HEK293T (cell line): ENCODE measurements around the gene GARRE1.

ENCODE experiments used
- BHLHE40 ChIP-seq: fragments of 450-650 bp; IDR thresholded peaks from 2 replicates; pipeline ENCODE4 v1.6.1; 2016; ENCODE audit warnings: mild to moderate bottlenecking, moderate library complexity, borderline replicate concordance
- CTBP1 ChIP-seq: fragments of 450-650 bp; IDR thresholded peaks from 2 replicates; pipeline ENCODE4 v1.6.1; 2016; ENCODE audit warnings: borderline replicate concordance
- ELF4 ChIP-seq: fragments of 450-650 bp; IDR thresholded peaks from 2 replicates; pipeline ENCODE4 v1.6.1; 2017; ENCODE audit warnings: antibody characterized with exemption
- FOXA1 ChIP-seq: fragments of 450-650 bp; IDR thresholded peaks from 2 replicates; pipeline ENCODE4 v1.6.1; 2016; ENCODE audit warnings: mild to moderate bottlenecking
- FOXK2 ChIP-seq: fragments of 450-650 bp; IDR thresholded peaks from 2 replicates; pipeline ENCODE4 v1.6.1; 2016; ENCODE audit warnings: mild to moderate bottlenecking
- FOXM1 ChIP-seq: fragments of 450-650 bp; IDR thresholded peaks from 2 replicates; pipeline ENCODE4 v1.6.1; 2017; ENCODE audit warnings: mild to moderate bottlenecking, borderline replicate concordance
- LEF1 ChIP-seq: fragments of 450-650 bp; IDR thresholded peaks from 2 replicates; pipeline ENCODE4 v1.6.1; 2017; ENCODE audit warnings: mild to moderate bottlenecking, borderline replicate concordance
- NFRKB ChIP-seq: fragments of 450-650 bp; IDR thresholded peaks from 2 replicates; pipeline ENCODE4 v1.6.1; 2016; ENCODE audit warnings: mild to moderate bottlenecking, moderate library complexity
- PKNOX1 ChIP-seq: fragments of 450-650 bp; IDR thresholded peaks from 2 replicates; pipeline ENCODE4 v1.6.1; 2016
- SUZ12 ChIP-seq: fragments of 450-650 bp; IDR thresholded peaks from 2 replicates; pipeline ENCODE4 v1.6.1; 2016; ENCODE audit warnings: mild to moderate bottlenecking
- TARDBP ChIP-seq: fragments of 450-650 bp; IDR thresholded peaks from 2 replicates; pipeline ENCODE4 v1.6.1; 2016
- ZNF384 ChIP-seq: fragments of 450-650 bp; IDR thresholded peaks from 2 replicates; pipeline ENCODE4 v1.6.1; 2016

- no peak for TF ChIP-seq TARDBP
- TF ChIP-seq LEF1: no peak
- no peak for TF ChIP-seq ZNF384
- no peak for TF ChIP-seq NFRKB
- no peak for TF ChIP-seq BHLHE40
- TF ChIP-seq FOXA1: no peak
- TF ChIP-seq CTBP1: no peak
- no peak for TF ChIP-seq SUZ12
- no peak for TF ChIP-seq ELF4
- TF ChIP-seq FOXK2: no peak
- TF ChIP-seq FOXM1: no peak
- no peak for TF ChIP-seq PKNOX1
Measured at GRCh38 chr19:34232566-34233481, 21.5 kb upstream of the GARRE1 start.
